GM21381 (cell line): ENCODE data around the gene CRB1.
"Not testable (repeated sequence)": the region's sequence is repeated elsewhere in the genome, so short reads cannot be mapped to it uniquely, and the experiment has no call there.

ENCODE experiments used
- ATAC-seq: cut with Tn5 transposase; IDR thresholded peaks from one replicate; pipeline ENCODE4 v1.9.1; 2021; ENCODE audit warnings: mild to moderate bottlenecking, moderate library complexity; ENCODE audit not compliant: unreplicated experiment

Gene CRB1

GRCh38 chr1:197397895-197398294 is 129.8 kb downstream of the CRB1 start:
- no peak for ATAC-seq

GRCh38 chr1:197399755-197400521 is 131.9 kb downstream of the CRB1 start:
- peak; percentile 82 for ATAC-seq

- no peak for ATAC-seq
Measured at GRCh38 chr1:197400522-197400902, 132.5 kb downstream of the CRB1 start.

GRCh38 chr1:197402189-197402588 is 134.1 kb downstream of the CRB1 start:
- no peak for ATAC-seq

- ATAC-seq, result not testable (repeated sequence)
Measured at GRCh38 chr1:197404774-197405173, 136.7 kb downstream of the CRB1 start.

- ATAC-seq, result not testable (repeated sequence)
Measured at GRCh38 chr1:197405614-197406013, 137.6 kb downstream of the CRB1 start.

- ATAC-seq, result no peak
Measured at GRCh38 chr1:197413564-197413963, 145.5 kb downstream of the CRB1 start.

- ATAC-seq, result no peak
Measured at GRCh38 chr1:197415221-197415620, 147.2 kb downstream of the CRB1 start.

GRCh38 chr1:197418693-197419092 is 150.6 kb downstream of the CRB1 start:
- no peak for ATAC-seq

- no peak for ATAC-seq
Measured at GRCh38 chr1:197422993-197423392, 154.9 kb downstream of the CRB1 start.

- no peak for ATAC-seq
Measured at GRCh38 chr1:197424380-197424779, 156.3 kb downstream of the CRB1 start.

- no peak for ATAC-seq
Measured at GRCh38 chr1:197429372-197429771, 161.3 kb downstream of the CRB1 start.

GRCh38 chr1:197435224-197435623 is 167.2 kb downstream of the CRB1 start:
- no peak for ATAC-seq

GRCh38 chr1:197437601-197438000 is 169.5 kb downstream of the CRB1 start:
- ATAC-seq, result no peak

GRCh38 chr1:197438010-197438790 is 170.1 kb downstream of the CRB1 start:
- no peak for ATAC-seq

- ATAC-seq, result no peak
Measured at GRCh38 chr1:197439708-197440280, 171.7 kb downstream of the CRB1 start.

GRCh38 chr1:197440715-197441114 is 172.7 kb downstream of the CRB1 start:
- ATAC-seq, result no peak

GRCh38 chr1:197441999-197442414 is 174.0 kb downstream of the CRB1 start:
- no peak for ATAC-seq

GRCh38 chr1:197444755-197445154 is 176.7 kb downstream of the CRB1 start:
- ATAC-seq, result no peak

- no peak for ATAC-seq
Measured at GRCh38 chr1:197448121-197448779, 180.2 kb downstream of the CRB1 start.

- no peak for ATAC-seq
Measured at GRCh38 chr1:197451381-197451780, 183.3 kb downstream of the CRB1 start.
